ENCODE data around the gene CIT.

DNA sequence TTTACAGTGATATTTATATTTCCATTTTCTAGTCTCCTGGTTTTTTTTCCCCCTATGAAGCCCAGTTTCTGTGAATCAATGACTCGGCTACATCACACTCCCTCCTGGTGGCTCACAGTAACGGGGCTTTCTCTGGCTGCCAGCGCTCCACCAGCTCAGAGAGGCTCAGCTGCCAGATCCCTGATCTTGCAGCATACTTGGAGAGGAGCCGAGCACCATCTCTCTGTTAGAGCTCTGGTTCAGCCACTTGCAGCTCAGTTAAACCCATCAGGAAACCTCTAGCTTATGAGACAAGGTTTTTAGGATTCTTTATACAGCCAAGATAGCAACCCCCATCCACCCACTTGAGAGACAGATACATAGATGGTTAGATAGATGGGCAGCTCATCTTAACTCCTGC is 74.6 kb downstream of the CIT start:
- TF ChIP-seq CTCF (IDR thresholded peaks at IDR 0.05; ENCODE audit: low read depth, low read length, missing input control) (no peak), RXRA (IDR thresholded peaks at IDR 0.05) (no peak), SP1 (IDR thresholded peaks at IDR 0.05) (no peak), REST (IDR thresholded peaks at IDR 0.05) (no peak)
